Liver (tissue), 3 donors: ENCODE results near the gene TSPAN15.

ENCODE experiments used
- EGR1 ChIP-seq, 2 donors: IDR thresholded peaks; 2 replicates each; pipeline ENCODE4 v1.6.1; 2016 to 2018; ENCODE audit warnings: antibody characterized with exemption in 2 of 2, low read depth in 2 of 2
- GABPA ChIP-seq, 2 donors: IDR thresholded peaks in 1 of 2; conservative IDR thresholded peaks in 1 of 2; 2 replicates each; pipeline ENCODE4 v1.6.1; 2016; ENCODE audit warnings: antibody characterized with exemption in 2 of 2, mild to moderate bottlenecking in 1 of 2, moderate library complexity in 1 of 2
- RAD21 ChIP-seq, 2 donors: IDR thresholded peaks; 2 replicates each; pipeline ENCODE4 v1.6.1; 2016; ENCODE audit warnings: antibody characterized with exemption in 2 of 2, mild to moderate bottlenecking in 2 of 2
- REST ChIP-seq: IDR thresholded peaks from 2 replicates; pipeline ENCODE4 v1.6.1; 2016; ENCODE audit warnings: antibody characterized with exemption, mild to moderate bottlenecking
- ZBTB33 ChIP-seq: IDR thresholded peaks from 2 replicates; pipeline ENCODE4 v1.6.1; 2016; ENCODE audit warnings: antibody characterized with exemption
- TF ChIP-seq, protein P1 (sequence below): fragments of 150-350 bp; IDR thresholded peaks from 2 replicates; pipeline ENCODE4 v1.5.1; 2017; ENCODE audit warnings: improper control_type of control experiment, low read depth, low read length; ENCODE audit not compliant: missing input control
- donor health status: healthy.
- donor health status: healthy.

DNA sequence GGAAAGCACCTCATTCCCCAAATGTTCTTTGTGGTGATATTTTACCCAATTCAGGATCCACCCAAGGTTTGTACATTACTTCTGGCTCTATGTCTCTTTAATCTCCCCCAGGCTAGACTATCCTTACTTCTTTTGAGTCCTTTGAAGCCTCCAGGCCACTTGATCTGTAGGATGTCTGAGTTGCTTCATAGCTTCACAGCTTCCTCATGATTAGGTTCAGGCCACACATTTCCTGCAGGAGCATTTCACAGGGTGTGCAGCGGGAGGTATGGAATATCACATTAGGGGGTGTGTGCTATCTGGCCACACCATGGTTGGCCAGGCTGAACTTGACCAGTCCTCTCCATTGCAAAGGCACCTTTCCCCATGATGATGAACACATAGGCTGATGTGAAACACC, 18.7 kb downstream of the TSPAN15 start:
- no peak for TF ChIP-seq ZBTB33
- TF ChIP-seq, protein P1, sequence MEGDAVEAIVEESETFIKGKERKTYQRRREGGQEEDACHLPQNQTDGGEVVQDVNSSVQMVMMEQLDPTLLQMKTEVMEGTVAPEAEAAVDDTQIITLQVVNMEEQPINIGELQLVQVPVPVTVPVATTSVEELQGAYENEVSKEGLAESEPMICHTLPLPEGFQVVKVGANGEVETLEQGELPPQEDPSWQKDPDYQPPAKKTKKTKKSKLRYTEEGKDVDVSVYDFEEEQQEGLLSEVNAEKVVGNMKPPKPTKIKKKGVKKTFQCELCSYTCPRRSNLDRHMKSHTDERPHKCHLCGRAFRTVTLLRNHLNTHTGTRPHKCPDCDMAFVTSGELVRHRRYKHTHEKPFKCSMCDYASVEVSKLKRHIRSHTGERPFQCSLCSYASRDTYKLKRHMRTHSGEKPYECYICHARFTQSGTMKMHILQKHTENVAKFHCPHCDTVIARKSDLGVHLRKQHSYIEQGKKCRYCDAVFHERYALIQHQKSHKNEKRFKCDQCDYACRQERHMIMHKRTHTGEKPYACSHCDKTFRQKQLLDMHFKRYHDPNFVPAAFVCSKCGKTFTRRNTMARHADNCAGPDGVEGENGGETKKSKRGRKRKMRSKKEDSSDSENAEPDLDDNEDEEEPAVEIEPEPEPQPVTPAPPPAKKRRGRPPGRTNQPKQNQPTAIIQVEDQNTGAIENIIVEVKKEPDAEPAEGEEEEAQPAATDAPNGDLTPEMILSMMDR: no peak
- no peak for TF ChIP-seq REST
- TF ChIP-seq GABPA (IDR thresholded peaks at IDR 0.05 in 1 of 2, conservative IDR thresholded peaks at IDR 0.05 in 1 of 2): no peak
- no peak for TF ChIP-seq RAD21 (IDR thresholded peaks at IDR 0.05)
- no peak for TF ChIP-seq EGR1 (IDR thresholded peaks at IDR 0.05; ENCODE audit: low read depth in 2 of 2)
